GM12878 (cell line): Measurements from ENCODE around the gene COL8A2. TPM values are rescaled to one million over a fixed set of nuclear protein-coding genes. Genes with fewer than 3 reads are reported as not detected.

Experiments
- CUX1 ChIP-seq: IDR thresholded peaks from 2 replicates; pipeline ENCODE4 v1.6.1; 2012; ENCODE audit warnings: improper control_type of control experiment, low read depth, low read length; ENCODE audit not compliant: insufficient replicate concordance
- FOXK2 ChIP-seq: fragments of 450-650 bp; IDR thresholded peaks from 2 replicates; pipeline ENCODE4 v1.6.1; 2017; ENCODE audit warnings: mild to moderate bottlenecking, moderate library complexity
- NBN ChIP-seq: fragments of 450-650 bp; IDR thresholded peaks from 2 replicates; pipeline ENCODE4 v1.6.1; 2016
- NFYB ChIP-seq: IDR thresholded peaks from 2 replicates; pipeline ENCODE4 v1.6.1; 2011; ENCODE audit warnings: low read depth, mild to moderate bottlenecking, low read length, improper control_type of control experiment, moderate library complexity; ENCODE audit not compliant: insufficient read depth
- PAX8 ChIP-seq: fragments of 450-650 bp; IDR thresholded peaks from 2 replicates; pipeline ENCODE4 v1.6.1; 2017; ENCODE audit warnings: mild to moderate bottlenecking, moderate library complexity
- PML ChIP-seq: IDR thresholded peaks from 2 replicates; pipeline ENCODE4 v1.6.1; 2012; ENCODE audit warnings: low read length, inconsistent platforms
- RAD51 ChIP-seq: fragments of 450-650 bp; IDR thresholded peaks from 2 replicates; pipeline ENCODE4 v1.6.1; 2016; ENCODE audit warnings: moderate library complexity, mild to moderate bottlenecking, inconsistent platforms
- RBBP5 ChIP-seq: fragments of 200-600 bp; sonication (generic); conservative IDR thresholded peaks from 2 replicates; pipeline ENCODE4 v1.6.1; 2016
- SMC3 ChIP-seq: IDR thresholded peaks from 2 replicates; pipeline ENCODE4 v1.6.1; 2011; ENCODE audit warnings: low read length, improper control_type of control experiment, borderline replicate concordance
- ZBTB11 ChIP-seq: fragments of 450-650 bp; formaldehyde crosslinking; IDR thresholded peaks from 2 replicates; pipeline ENCODE4 v1.5.0; 2022; ENCODE audit warnings: mild to moderate bottlenecking, missing genetic modification characterization
- ZBTB4 ChIP-seq: fragments of 450-650 bp; formaldehyde crosslinking; IDR thresholded peaks from 2 replicates; pipeline ENCODE4 v1.4.0; 2022; ENCODE audit warnings: mild to moderate bottlenecking, moderate library complexity
- ZNF207 ChIP-seq: fragments of 450-650 bp; IDR thresholded peaks from 2 replicates; pipeline ENCODE4 v1.6.1; 2014; ENCODE audit warnings: antibody characterized with exemption, mild to moderate bottlenecking, borderline replicate concordance
- ZNF24 ChIP-seq: fragments of 450-650 bp; IDR thresholded peaks from 2 replicates; pipeline ENCODE4 v1.6.1; 2017; ENCODE audit warnings: antibody characterized with exemption, mild to moderate bottlenecking
- polyA plus RNA-seq, 11 experiments: library from polyadenylated mRNA; depleted of rRNA in 4 of 11; unstranded in 6 of 11; stranded (reverse) in 5 of 11; fragments of >200 nt; fragmentation: Nextera tagmentation in 4 of 11; fragmentation: Illumina TruSeq in 1 of 11; extraction: Ambion mirVana in 4 of 11; extraction: Trizol in 1 of 11; gene quantifications; 1 replicate in 1 of 11; 2 replicates in 10 of 11; pipeline versions ENCODE4 v1.2.1 to v1.2.3, GENCODE V29; 2011 to 2016; ENCODE audit warnings: inconsistent platforms in 2 of 11, missing spikeins in 2 of 11, low read depth in 1 of 11
- total RNA-seq, 4 experiments: library from RNA; depleted of rRNA in 3 of 4; stranded (reverse); fragments of >200 nt in 3 of 4; fragmentation: Illumina TruSeq in 1 of 4; extraction: Trizol in 1 of 4; gene quantifications; 2 replicates each; pipeline versions ENCODE4 v1.2.1 to v1.2.3, GENCODE V29; 2013 to 2021
- TF ChIP-seq, protein P1 (sequence below): fragments of 450-650 bp; IDR thresholded peaks from 2 replicates; pipeline ENCODE4 v1.6.1; 2017; ENCODE audit warnings: mild to moderate bottlenecking, low read depth, inconsistent platforms; ENCODE audit not compliant: poor library complexity, severe bottlenecking

COL8A2 gene
- total and polyA plus RNA-seq, 10 of the 15 experiments (the other 5 are each of a cell fraction or from before 2014, with no cell fraction given), result 0.01 TPM; not detected in 9

DNA sequence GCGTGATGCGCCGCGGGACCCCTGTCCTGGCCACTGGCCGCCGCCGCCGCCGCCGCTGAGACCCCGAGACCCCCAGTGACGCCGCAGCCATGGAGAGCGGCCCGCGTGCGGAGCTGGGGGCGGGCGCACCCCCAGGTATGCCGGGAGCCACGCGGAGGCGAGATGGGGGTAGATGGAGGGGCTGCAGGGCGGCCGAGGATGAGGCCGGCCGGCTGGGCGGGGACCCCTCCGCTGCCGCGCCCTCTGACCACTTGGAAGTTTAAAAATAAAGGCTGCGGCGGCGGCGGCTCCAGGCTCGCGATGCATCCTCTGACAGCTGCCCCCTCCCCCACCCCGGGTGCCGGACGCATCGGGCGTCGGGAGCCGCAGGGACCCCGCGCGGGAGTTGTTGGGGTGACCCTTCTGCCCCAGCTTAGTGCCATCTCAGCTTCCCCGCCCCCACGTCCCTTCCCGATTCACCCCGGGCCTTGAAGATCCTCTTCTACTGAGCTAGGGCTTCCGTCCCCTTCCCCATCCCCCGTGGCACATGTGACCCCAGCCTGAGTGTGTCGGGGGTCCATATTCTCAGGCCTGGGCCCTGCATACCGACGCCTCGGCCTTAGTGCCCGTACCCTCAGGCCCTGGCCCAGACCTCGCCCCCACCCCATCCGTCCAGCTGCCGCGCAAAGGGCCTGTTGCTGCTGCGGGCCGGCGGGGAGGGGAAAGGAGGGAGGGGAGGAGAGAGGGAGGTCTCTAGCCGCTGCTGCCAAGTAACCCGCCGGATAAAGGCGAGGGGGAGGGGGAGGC is 31.5 kb upstream of the COL8A2 start (continued):
- TF ChIP-seq CUX1 (no peak), ZBTB11 (no peak), NFYB (no peak), RBBP5 (no peak), ZBTB4 (CRISPR knock-in tag) (no peak), ZNF207 (no peak), FOXK2 (no peak), PAX8 (no peak), ZNF24 (no peak), NBN (no peak), PML (no peak), RAD51 (peak; percentile 54; the same call in 1 of the 2 replicates), SMC3 (no peak)
- TF ChIP-seq, protein P1, sequence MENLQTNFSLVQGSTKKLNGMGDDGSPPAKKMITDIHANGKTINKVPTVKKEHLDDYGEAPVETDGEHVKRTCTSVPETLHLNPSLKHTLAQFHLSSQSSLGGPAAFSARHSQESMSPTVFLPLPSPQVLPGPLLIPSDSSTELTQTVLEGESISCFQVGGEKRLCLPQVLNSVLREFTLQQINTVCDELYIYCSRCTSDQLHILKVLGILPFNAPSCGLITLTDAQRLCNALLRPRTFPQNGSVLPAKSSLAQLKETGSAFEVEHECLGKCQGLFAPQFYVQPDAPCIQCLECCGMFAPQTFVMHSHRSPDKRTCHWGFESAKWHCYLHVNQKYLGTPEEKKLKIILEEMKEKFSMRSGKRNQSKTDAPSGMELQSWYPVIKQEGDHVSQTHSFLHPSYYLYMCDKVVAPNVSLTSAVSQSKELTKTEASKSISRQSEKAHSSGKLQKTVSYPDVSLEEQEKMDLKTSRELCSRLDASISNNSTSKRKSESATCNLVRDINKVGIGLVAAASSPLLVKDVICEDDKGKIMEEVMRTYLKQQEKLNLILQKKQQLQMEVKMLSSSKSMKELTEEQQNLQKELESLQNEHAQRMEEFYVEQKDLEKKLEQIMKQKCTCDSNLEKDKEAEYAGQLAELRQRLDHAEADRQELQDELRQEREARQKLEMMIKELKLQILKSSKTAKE, result no peak
